ENCODE data around the gene PACRG.

DNA sequence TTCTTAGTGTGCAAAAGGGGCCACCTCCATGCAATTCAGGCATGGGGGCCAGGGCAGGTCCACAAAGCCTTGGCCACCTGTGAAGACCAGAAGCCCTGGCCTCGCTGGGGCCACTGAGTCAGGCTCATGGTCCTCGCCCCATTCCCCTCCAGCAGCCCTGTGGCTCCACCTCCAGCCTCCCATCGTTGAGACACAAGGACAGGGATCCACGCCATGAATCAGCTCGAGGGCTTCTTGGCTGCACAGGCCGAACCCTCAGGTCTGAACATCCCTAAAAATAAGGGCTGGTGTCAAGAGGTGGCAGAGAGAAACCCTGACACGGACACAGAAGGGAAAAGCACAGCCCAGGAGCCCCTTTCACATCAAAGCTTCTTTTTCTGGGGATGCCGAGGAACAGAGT lies 618.2 kb downstream of the PACRG start:
- TF ChIP-seq, protein P1, sequence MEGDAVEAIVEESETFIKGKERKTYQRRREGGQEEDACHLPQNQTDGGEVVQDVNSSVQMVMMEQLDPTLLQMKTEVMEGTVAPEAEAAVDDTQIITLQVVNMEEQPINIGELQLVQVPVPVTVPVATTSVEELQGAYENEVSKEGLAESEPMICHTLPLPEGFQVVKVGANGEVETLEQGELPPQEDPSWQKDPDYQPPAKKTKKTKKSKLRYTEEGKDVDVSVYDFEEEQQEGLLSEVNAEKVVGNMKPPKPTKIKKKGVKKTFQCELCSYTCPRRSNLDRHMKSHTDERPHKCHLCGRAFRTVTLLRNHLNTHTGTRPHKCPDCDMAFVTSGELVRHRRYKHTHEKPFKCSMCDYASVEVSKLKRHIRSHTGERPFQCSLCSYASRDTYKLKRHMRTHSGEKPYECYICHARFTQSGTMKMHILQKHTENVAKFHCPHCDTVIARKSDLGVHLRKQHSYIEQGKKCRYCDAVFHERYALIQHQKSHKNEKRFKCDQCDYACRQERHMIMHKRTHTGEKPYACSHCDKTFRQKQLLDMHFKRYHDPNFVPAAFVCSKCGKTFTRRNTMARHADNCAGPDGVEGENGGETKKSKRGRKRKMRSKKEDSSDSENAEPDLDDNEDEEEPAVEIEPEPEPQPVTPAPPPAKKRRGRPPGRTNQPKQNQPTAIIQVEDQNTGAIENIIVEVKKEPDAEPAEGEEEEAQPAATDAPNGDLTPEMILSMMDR (IDR thresholded peaks at IDR 0.05; ENCODE audit: insufficient read depth, low read length, poor library complexity, severe bottlenecking) = no peak
- TF ChIP-seq EZH2phosphoT487 (conservative IDR thresholded peaks at IDR 0.05; ENCODE audit: low read length) = no peak
